Progenitor cell of endocrine pancreas (in vitro differentiated cells): ENCODE measurements around the gene CHST1. TPM values are rescaled to one million over a fixed set of nuclear protein-coding genes. Genes with fewer than 3 reads are reported as not detected.

ENCODE experiments used
- DNase-seq: peaks from one replicate; pipeline ENCODE4 v3.0.0; 2021; ENCODE audit warnings: low spot score; ENCODE audit not compliant: unreplicated experiment
- H3K27ac Mint-ChIP-seq: 2 replicates; pipeline ENCODE4 v1.8.0; 2021; ENCODE audit warnings: mild to moderate bottlenecking, moderate library complexity, mixed read lengths
- H3K27me3 Mint-ChIP-seq: 2 replicates; pipeline ENCODE4 v1.8.0; 2021; ENCODE audit warnings: mixed read lengths
- H3K36me3 Mint-ChIP-seq: 2 replicates; pipeline ENCODE4 v1.8.0; 2022; ENCODE audit warnings: mixed read lengths; ENCODE audit not compliant: insufficient read depth
- H3K4me1 Mint-ChIP-seq: 2 replicates; pipeline ENCODE4 v1.8.0; 2021; ENCODE audit warnings: low read depth, mixed read lengths
- H3K4me3 Mint-ChIP-seq: 2 replicates; pipeline ENCODE4 v1.8.0; 2021; ENCODE audit warnings: low read depth, mild to moderate bottlenecking, moderate library complexity, mixed read lengths
- H3K9me3 Mint-ChIP-seq: 2 replicates; pipeline ENCODE4 v1.8.0; 2021; ENCODE audit warnings: low read depth, mixed read lengths
- CTCF ChIP-seq: fragments of 200-600 bp; sonication (generic); IDR thresholded peaks from one replicate; pipeline ENCODE4 v1.5.0; 2021; ENCODE audit warnings: antibody characterized with exemption, mild to moderate bottlenecking; ENCODE audit not compliant: unreplicated experiment
- long read RNA-seq: library from polyadenylated mRNA; unstranded; transcript quantifications from one replicate; pipeline ENCODE4 v2.0.0, GENCODE V29; 2020
- total RNA-seq: library from RNA; stranded (reverse); gene quantifications from 2 replicates; pipeline ENCODE4 v1.2.1, GENCODE V29; 2021

The CHST1 gene
- 0.31 and 0.36 TPM in 2 replicates for total RNA-seq
- long read RNA-seq: 0 reads

GRCh38 chr11:45665206-45665932, at the start of gene CHST1:
CHST1 (minus strand) TSS chr11:45665622; CDS start chr11:45650923, 14,699 bp downstream.
- H3K4me3 Mint-ChIP-seq: peak within 1 kb of the TSS; percentile 66
- TF ChIP-seq CTCF: no peak

GRCh38 chr11:45713573-45713972, 48.2 kb upstream of the CHST1 start:
- H3K27me3 Mint-ChIP-seq: peaks cover 31% of the 10 kb centered on the region
- H3K4me3 Mint-ChIP-seq: no peak overlapping the region
- no peaks in the 10 kb centered on the region for H3K9me3 Mint-ChIP-seq
- TF ChIP-seq CTCF: no peak
- H3K27ac Mint-ChIP-seq: no peak overlapping the region
- no peaks in the 10 kb centered on the region for H3K4me1 Mint-ChIP-seq
- DNase-seq: no peak
- no peaks in the 10 kb centered on the region for H3K36me3 Mint-ChIP-seq

More at GRCh38 chr11:45665206-45665932, at the start of gene CHST1:
- Mint-ChIP-seq H3K27ac (no peak within 1 kb of the TSS), H3K36me3 (no peaks in the 10 kb centered on the region), H3K27me3 (peaks cover 81% of the 10 kb centered on the region), H3K9me3 (no peaks in the 10 kb centered on the region), H3K4me1 (peaks cover 1% of the 10 kb centered on the region)
- peak; percentile 30 for DNase-seq

GRCh38 chr11:45710561-45710960, 45.1 kb upstream of the CHST1 start:
- DNase-seq: no peak
- Mint-ChIP-seq H3K9me3 (no peaks in the 10 kb centered on the region), H3K36me3 (no peaks in the 10 kb centered on the region), H3K27ac (no peak overlapping the region), H3K4me1 (no peaks in the 10 kb centered on the region), H3K4me3 (no peak overlapping the region), H3K27me3 (peaks cover 50% of the 10 kb centered on the region)
- TF ChIP-seq CTCF: no peak

GRCh38 chr11:45708887-45709663, 43.7 kb upstream of the CHST1 start:
- Mint-ChIP-seq H3K9me3 (no peaks in the 10 kb centered on the region), H3K4me3 (no peak overlapping the region), H3K27ac (no peak overlapping the region), H3K27me3 (peaks cover 51% of the 10 kb centered on the region), H3K36me3 (no peaks in the 10 kb centered on the region), H3K4me1 (no peaks in the 10 kb centered on the region)
- DNase-seq: no peak
- no peak for TF ChIP-seq CTCF

- Mint-ChIP-seq H3K27me3 (peaks cover 42% of the 10 kb centered on the region), H3K36me3 (no peaks in the 10 kb centered on the region), H3K4me3 (no peak overlapping the region), H3K4me1 (no peaks in the 10 kb centered on the region), H3K27ac (no peak overlapping the region), H3K9me3 (no peaks in the 10 kb centered on the region)
- TF ChIP-seq CTCF: no peak
- no peak for DNase-seq
Measured at GRCh38 chr11:45704635-45705034, 39.2 kb upstream of the CHST1 start.
